GM12874 (cell line): ENCODE measurements around the gene ZFPL1.

Experiments used
- CTCF ChIP-seq: IDR thresholded peaks from 2 replicates; pipeline ENCODE4 v1.5.1; 2011; ENCODE audit warnings: low read depth, mild to moderate bottlenecking, control low read depth, low read length, moderate library complexity; ENCODE audit not compliant: insufficient read depth

ZFPL1 gene

GRCh38 chr11:65117206-65118096, 33.4 kb downstream of the ZFPL1 start, which contains the start of gene ZNHIT2:
Gene ZNHIT2 (minus strand): TSS chr11:65117701. CDS start chr11:65117653, 48 bp downstream.
- TF ChIP-seq CTCF = peak; percentile 86

GRCh38 chr11:65118097-65118837, 34.2 kb downstream of the ZFPL1 start:
- no peak for TF ChIP-seq CTCF

- no peak for TF ChIP-seq CTCF
Observed at GRCh38 chr11:65119670-65119995, 35.6 kb downstream of the ZFPL1 start.

GRCh38 chr11:65120831-65121230, 36.8 kb downstream of the ZFPL1 start:
- TF ChIP-seq CTCF = no peak

- no peak for TF ChIP-seq CTCF
Observed at GRCh38 chr11:65121447-65121864, 37.4 kb downstream of the ZFPL1 start.

GRCh38 chr11:65121865-65122696, 38.1 kb downstream of the ZFPL1 start, which contains the start of the genes FAU and MRPL49:
Gene FAU (minus strand): TSS chr11:65122134. CDS start chr11:65121813, 321 bp downstream.
Gene MRPL49 (plus strand): TSS chr11:65122321. CDS start chr11:65122347, 26 bp downstream.
- TF ChIP-seq CTCF = no peak
